ENCODE measurements around the gene HOXB1.

Gene HOXB1

GRCh38 chr17:48553826-48554225 is 23.0 kb upstream of the HOXB1 start:
- DNase-seq, result no peak

- DNase-seq, result no peak
Observed at GRCh38 chr17:48553190-48553547, 22.4 kb upstream of the HOXB1 start.

- DNase-seq, result no peak
Observed at GRCh38 chr17:48552466-48553189, 21.8 kb upstream of the HOXB1 start.

GRCh38 chr17:48551596-48552465 is 21.0 kb upstream of the HOXB1 start:
- DNase-seq, result no peak

- no peak for DNase-seq
Observed at GRCh38 chr17:48551214-48551555, 20.4 kb upstream of the HOXB1 start.

- no peak for DNase-seq
Observed at GRCh38 chr17:48550502-48551213, 19.8 kb upstream of the HOXB1 start.

GRCh38 chr17:48549914-48550501 is 19.2 kb upstream of the HOXB1 start:
- DNase-seq, result no peak

- DNase-seq, result no peak
Observed at GRCh38 chr17:48549281-48549630, 18.4 kb upstream of the HOXB1 start.

GRCh38 chr17:48548523-48549280 is 17.9 kb upstream of the HOXB1 start:
- DNase-seq, result no peak

GRCh38 chr17:48547808-48548522 is 17.2 kb upstream of the HOXB1 start:
- DNase-seq, result no peak

- DNase-seq, result no peak
Observed at GRCh38 chr17:48546924-48547807, 16.4 kb upstream of the HOXB1 start.

- no peak for DNase-seq
Observed at GRCh38 chr17:48546137-48546923, 15.5 kb upstream of the HOXB1 start.

GRCh38 chr17:48545539-48545938 is 14.7 kb upstream of the HOXB1 start:
- no peak for DNase-seq

GRCh38 chr17:48545022-48545375 is 14.2 kb upstream of the HOXB1 start, which contains the start of gene HOXB2:
HOXB2 (minus strand) TSS chr17:48545109; CDS start chr17:48544911, 198 bp downstream.
- no peak for DNase-seq

GRCh38 chr17:48544349-48545021 is 13.7 kb upstream of the HOXB1 start:
- peak; percentile 63 for DNase-seq

GRCh38 chr17:48543854-48544348 is 13.1 kb upstream of the HOXB1 start:
- DNase-seq, result peak; percentile 66

- DNase-seq, result peak; percentile 72
Observed at GRCh38 chr17:48543107-48543853, 12.5 kb upstream of the HOXB1 start.

GRCh38 chr17:48542698-48543106 is 11.9 kb upstream of the HOXB1 start:
- no peak for DNase-seq
